SJCRH30 (cell line): ENCODE results near the gene AGBL3. TPM values are rescaled to one million over a fixed set of nuclear protein-coding genes. Genes with fewer than 3 reads are reported as not detected.
"Not testable (repeated sequence)": the region's sequence is repeated elsewhere in the genome, so short reads cannot be mapped to it uniquely, and the experiment has no call there.

Source experiments
- DNase-seq, 2 experiments: peaks; one replicate each; pipeline ENCODE4 v3.0.0-alpha.2; 2015 to 2020
- H3K27ac ChIP-seq: fragments of 250-450 bp; sonication (Bioruptor Pico); 2 replicates; pipeline ENCODE4 v1.5.1; 2020; ENCODE audit warnings: mild to moderate bottlenecking, moderate library complexity
- H3K27me3 ChIP-seq: fragments of 250-450 bp; sonication (Bioruptor Pico); 2 replicates; pipeline ENCODE4 v1.5.1; 2020; ENCODE audit warnings: mild to moderate bottlenecking, moderate library complexity
- H3K36me3 ChIP-seq: fragments of 250-450 bp; sonication (Bioruptor Pico); 2 replicates; pipeline ENCODE4 v1.5.1; 2020; ENCODE audit warnings: mild to moderate bottlenecking, moderate library complexity
- H3K4me1 ChIP-seq: fragments of 250-450 bp; sonication (Bioruptor Pico); 2 replicates; pipeline ENCODE4 v1.5.1; 2020; ENCODE audit warnings: mild to moderate bottlenecking, moderate library complexity
- H3K4me3 ChIP-seq: fragments of 250-450 bp; sonication (Bioruptor Pico); 2 replicates; pipeline ENCODE4 v1.5.1; 2020; ENCODE audit warnings: mild to moderate bottlenecking, moderate library complexity
- H3K9me3 ChIP-seq: fragments of 250-450 bp; sonication (Bioruptor Pico); replicated peaks from 2 replicates; pipeline ENCODE4 v1.5.1; 2020; ENCODE audit warnings: mild to moderate bottlenecking, moderate library complexity
- total RNA-seq: library from RNA; depleted of rRNA; stranded (reverse); fragments of >200 nt; shearing (Covaris generic); gene quantifications from 2 replicates; pipeline ENCODE4 v1.2.3, GENCODE V29; 2014

AGBL3 gene
- total RNA-seq, 1 experiment from 2014 or later, result 2.5 TPM

GRCh38 chr7:135169141-135169963, 183.0 kb downstream of the AGBL3 start:
- peaks cover 32% of the 10 kb centered on the region for H3K36me3 ChIP-seq
- DNase-seq, result peak; percentile 31 to 47

DNA sequence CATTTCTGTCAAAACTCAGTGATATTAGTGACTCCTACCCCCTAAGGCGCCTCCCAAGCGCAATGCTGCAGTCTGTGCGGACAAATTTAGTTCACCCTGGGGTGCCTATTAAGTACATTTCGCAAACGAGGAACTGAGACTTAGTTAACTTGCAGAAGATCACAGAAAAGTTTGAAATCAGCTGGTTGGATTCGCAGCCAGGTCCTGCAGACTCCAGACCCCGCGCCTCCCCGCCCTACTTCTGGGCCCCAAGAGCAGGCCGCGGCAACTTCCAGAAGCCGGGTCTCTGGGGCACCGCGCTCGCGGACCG, 183.6 kb downstream of the AGBL3 start:
- Histone ChIP-seq H3K4me3 (peak overlapping the region; percentile 89), H3K36me3 (peaks cover 31% of the 10 kb centered on the region), H3K4me1 (no peaks in the 10 kb centered on the region), H3K9me3 (no peaks in the 10 kb centered on the region), H3K27me3 (no peaks in the 10 kb centered on the region), H3K27ac (peak overlapping the region; percentile 88)
- no peak for DNase-seq

More at GRCh38 chr7:135169141-135169963, 183.0 kb downstream of the AGBL3 start:
- H3K27ac ChIP-seq, result peak overlapping the region; percentile 88; the same call in 1 of the 2 replicates
- H3K4me1 ChIP-seq, result no peaks in the 10 kb centered on the region
- peak overlapping the region; percentile 89 for H3K4me3 ChIP-seq
- H3K9me3 ChIP-seq, result no peaks in the 10 kb centered on the region
- no peaks in the 10 kb centered on the region for H3K27me3 ChIP-seq

- Histone ChIP-seq H3K27me3 (no peaks in the 10 kb centered on the region), H3K27ac (peak within 1 kb of the TSS; percentile 88), H3K4me1 (no peaks in the 10 kb centered on the region), H3K4me3 (peak within 1 kb of the TSS; percentile 89), H3K9me3 (no peaks in the 10 kb centered on the region), H3K36me3 (peaks cover 26% of the 10 kb centered on the region)
- peak; percentile 96 to 97 for DNase-seq
Measured at GRCh38 chr7:135170274-135170997, 184.1 kb downstream of the AGBL3 start, which contains the start of gene CYREN. CYREN (minus strand) TSS chr7:135170707; CDS start chr7:135168922, 1,785 bp downstream.

DNA sequence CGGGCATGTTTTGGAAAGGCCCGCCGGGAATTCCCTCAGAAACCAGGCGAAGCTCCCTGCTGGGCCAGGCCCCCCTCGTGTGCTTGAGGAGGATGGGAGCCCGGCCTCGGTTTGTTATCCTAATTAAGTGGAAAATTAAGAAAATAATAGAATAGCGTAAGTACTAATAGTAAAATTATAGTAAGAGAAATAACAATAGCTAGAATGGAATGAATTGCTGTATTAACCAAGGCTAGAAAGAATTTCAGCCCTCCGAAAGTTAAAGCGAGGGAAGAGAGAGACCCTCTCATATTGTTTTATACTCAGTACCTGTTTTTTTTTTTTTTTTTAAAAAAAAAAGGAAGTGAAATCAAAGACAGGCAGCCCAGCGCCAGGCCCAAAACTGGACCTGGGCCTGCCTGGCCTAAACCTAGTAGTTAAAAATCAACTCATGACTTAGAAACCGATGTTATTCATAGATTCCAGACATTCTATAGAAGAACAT, 184.7 kb downstream of the AGBL3 start:
- H3K27me3 ChIP-seq, DNase-seq, H3K9me3 ChIP-seq, H3K4me1 ChIP-seq: not testable (repeated sequence)
- H3K36me3 ChIP-seq, result peaks cover 22% of the 10 kb centered on the region
- peak overlapping the region; percentile 89 for H3K4me3 ChIP-seq
- H3K27ac ChIP-seq, result peak overlapping the region; percentile 88

- H3K4me3 ChIP-seq, H3K27me3 ChIP-seq, DNase-seq, H3K4me1 ChIP-seq, H3K9me3 ChIP-seq, H3K27ac ChIP-seq: not testable (repeated sequence)
- peaks cover 19% of the 10 kb centered on the region for H3K36me3 ChIP-seq
Measured at GRCh38 chr7:135171581-135172291, 185.4 kb downstream of the AGBL3 start.

DNA sequence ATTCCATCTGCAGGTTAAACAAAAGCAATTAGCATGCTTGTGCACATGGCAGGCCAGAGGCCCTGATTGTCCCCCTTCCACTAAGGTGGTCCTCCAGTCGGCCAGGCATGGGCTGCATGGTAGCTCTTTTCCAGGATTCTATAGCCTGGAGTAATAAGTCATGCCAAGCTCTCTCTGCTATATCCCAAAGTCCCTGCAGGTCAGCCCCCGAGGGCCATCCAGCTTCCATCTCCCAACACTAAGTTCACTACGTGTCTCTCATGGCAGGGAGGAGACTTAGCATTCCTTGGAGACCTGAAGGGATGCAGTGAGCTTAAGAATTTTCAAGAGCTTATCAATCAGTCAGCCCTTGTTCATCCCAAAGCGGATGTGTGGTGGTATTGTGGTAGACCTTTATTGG, 187.6 kb downstream of the AGBL3 start:
- not testable (repeated sequence) for H3K9me3 ChIP-seq, H3K27ac ChIP-seq, H3K27me3 ChIP-seq, H3K4me3 ChIP-seq, H3K4me1 ChIP-seq, DNase-seq, H3K36me3 ChIP-seq

GRCh38 chr7:135174941-135175340, 188.6 kb downstream of the AGBL3 start:
- Histone ChIP-seq H3K4me3 (no peak overlapping the region), H3K36me3 (no peaks in the 10 kb centered on the region), H3K27me3 (no peaks in the 10 kb centered on the region), H3K27ac (no peak overlapping the region), H3K9me3 (no peaks in the 10 kb centered on the region), H3K4me1 (peaks cover 12% of the 10 kb centered on the region)
- DNase-seq, result no peak

GRCh38 chr7:135175931-135176330, 189.6 kb downstream of the AGBL3 start:
- Histone ChIP-seq H3K27me3 (no peaks in the 10 kb centered on the region), H3K36me3 (no peaks in the 10 kb centered on the region), H3K9me3 (peaks cover 7% of the 10 kb centered on the region), H3K4me3 (no peak overlapping the region), H3K4me1 (peaks cover 14% of the 10 kb centered on the region), H3K27ac (no peak overlapping the region)
- DNase-seq, result no peak

GRCh38 chr7:135177028-135177696, 190.9 kb downstream of the AGBL3 start:
- Histone ChIP-seq H3K27me3 (no peaks in the 10 kb centered on the region), H3K4me3 (no peak overlapping the region), H3K4me1 (peaks cover 14% of the 10 kb centered on the region), H3K36me3 (no peaks in the 10 kb centered on the region), H3K9me3 (peaks cover 15% of the 10 kb centered on the region), H3K27ac (no peak overlapping the region)
- DNase-seq, result no peak

GRCh38 chr7:135178364-135178763, 192.1 kb downstream of the AGBL3 start:
- Histone ChIP-seq H3K4me3 (no peak overlapping the region), H3K27ac (no peak overlapping the region), H3K36me3 (no peaks in the 10 kb centered on the region; the same call in 1 of the 2 replicates), H3K4me1 (peaks cover 14% of the 10 kb centered on the region), H3K27me3 (no peaks in the 10 kb centered on the region), H3K9me3 (peaks cover 15% of the 10 kb centered on the region)
- no peak for DNase-seq

DNA sequence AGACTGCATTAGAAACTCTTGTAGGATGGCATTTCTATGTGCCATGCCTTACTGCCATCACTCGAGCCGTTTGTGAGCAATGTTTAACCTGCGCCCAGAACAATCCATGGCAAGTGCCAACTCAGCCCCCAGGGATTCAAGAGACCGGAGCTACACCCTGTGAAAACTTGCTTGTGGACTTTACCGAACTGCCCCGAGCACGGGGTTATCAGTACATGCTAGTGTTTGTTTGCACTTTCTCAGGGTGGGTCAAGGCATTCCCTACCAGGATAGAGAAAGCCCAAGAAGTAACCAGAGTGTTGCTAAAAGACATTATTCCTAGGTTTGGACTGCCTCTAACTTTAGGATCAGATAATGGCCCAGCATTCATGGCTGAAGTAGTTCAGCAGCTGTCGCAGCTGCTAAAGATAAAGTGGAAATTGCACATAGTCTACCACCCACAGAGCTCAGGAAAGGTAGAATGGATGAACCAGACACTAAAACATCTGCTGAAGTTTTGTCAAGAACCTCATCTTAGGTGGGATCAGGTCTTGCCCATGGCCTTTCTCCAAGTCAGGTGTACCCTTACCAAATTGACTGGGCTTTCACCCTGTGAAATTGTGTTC, 193.1 kb downstream of the AGBL3 start:
- peak; percentile 50 to 70 for DNase-seq
- no peaks in the 10 kb centered on the region; the same call in 1 of the 2 replicates for H3K36me3 ChIP-seq
- H3K9me3 ChIP-seq, result peaks cover 15% of the 10 kb centered on the region
- H3K4me1 ChIP-seq, result peaks cover 14% of the 10 kb centered on the region
- H3K27me3 ChIP-seq, result no peaks in the 10 kb centered on the region
- H3K27ac ChIP-seq, result peak overlapping the region; percentile 53
- peak overlapping the region; percentile 10; the same call in 1 of the 2 replicates for H3K4me3 ChIP-seq

GRCh38 chr7:135180122-135180521, 193.8 kb downstream of the AGBL3 start:
- peaks cover 15% of the 10 kb centered on the region for H3K9me3 ChIP-seq
- DNase-seq, result peak in 1 of 2 experiments; percentile 30
- no peaks in the 10 kb centered on the region for H3K27me3 ChIP-seq
- peak overlapping the region; percentile 53; the same call in 1 of the 2 replicates for H3K27ac ChIP-seq
- H3K4me1 ChIP-seq, result peaks cover 14% of the 10 kb centered on the region
- H3K4me3 ChIP-seq, result no peak overlapping the region
- peaks cover 2% of the 10 kb centered on the region; the same call in 1 of the 2 replicates for H3K36me3 ChIP-seq

- Histone ChIP-seq H3K9me3 (peaks cover 15% of the 10 kb centered on the region), H3K4me1 (peaks cover 14% of the 10 kb centered on the region), H3K36me3 (peaks cover 7% of the 10 kb centered on the region; the same call in 1 of the 2 replicates)
Measured at GRCh38 chr7:135181261-135181928, 195.1 kb downstream of the AGBL3 start.

More at GRCh38 chr7:135181261-135181928, 195.1 kb downstream of the AGBL3 start:
- no peak for DNase-seq
- Histone ChIP-seq H3K27ac (no peak overlapping the region), H3K4me3 (no peak overlapping the region), H3K27me3 (no peaks in the 10 kb centered on the region)
